DMS114 treated with DMSO at 0.1 percent for 48 hours (cell line): ENCODE data around the gene TSHZ2.
"Not testable (repeated sequence)": the region's sequence is repeated elsewhere in the genome, so short reads cannot be mapped to it uniquely, and the experiment has no call there.

ENCODE experiments used
- DNase-seq: peaks from one replicate; lab custom pipeline; 2025; ENCODE audit not compliant: unreplicated experiment; lab: John Stamatoyannopoulos, UW

The TSHZ2 gene

DNA sequence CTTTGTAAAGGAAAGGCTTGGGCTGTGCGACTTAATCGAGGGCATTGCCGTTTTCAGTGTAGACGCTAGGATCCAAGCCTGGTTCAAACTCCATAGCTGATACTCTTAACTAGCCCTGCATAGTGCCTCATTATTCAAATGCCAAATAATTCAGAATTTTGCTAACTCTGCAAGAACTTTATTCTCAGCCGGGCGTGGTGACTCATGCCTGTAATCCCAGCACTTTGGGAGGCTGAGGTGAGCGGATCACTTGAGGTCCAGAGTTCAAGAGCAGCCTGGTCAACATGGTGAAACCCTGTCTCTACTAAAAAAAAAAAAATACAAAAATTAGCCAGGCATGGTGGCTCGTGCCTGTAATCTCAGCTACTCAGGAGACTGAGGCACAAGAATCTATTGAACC is 394.8 kb downstream of the TSHZ2 start:
- DNase-seq: not testable (repeated sequence)

DNA sequence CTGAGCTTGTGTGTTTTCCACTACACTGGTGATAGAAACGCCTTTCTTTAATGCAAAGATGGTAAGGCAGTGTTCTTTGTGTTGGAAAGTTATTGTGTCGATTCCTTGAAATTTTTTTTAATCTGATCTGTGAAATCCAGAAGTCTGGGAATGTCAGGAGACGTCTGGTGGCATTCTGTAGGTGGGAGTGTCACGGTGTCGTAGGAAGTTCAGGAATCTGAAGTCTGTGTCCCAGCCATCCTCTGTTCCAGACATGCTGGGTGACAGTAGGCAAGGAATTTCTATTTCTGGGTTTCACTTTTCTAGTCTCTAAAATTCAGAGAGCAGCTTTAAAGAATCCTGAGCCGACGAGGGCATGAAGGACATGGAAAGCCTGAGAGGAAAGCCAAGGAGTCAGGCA is 397.7 kb downstream of the TSHZ2 start:
- no peak for DNase-seq

DNA sequence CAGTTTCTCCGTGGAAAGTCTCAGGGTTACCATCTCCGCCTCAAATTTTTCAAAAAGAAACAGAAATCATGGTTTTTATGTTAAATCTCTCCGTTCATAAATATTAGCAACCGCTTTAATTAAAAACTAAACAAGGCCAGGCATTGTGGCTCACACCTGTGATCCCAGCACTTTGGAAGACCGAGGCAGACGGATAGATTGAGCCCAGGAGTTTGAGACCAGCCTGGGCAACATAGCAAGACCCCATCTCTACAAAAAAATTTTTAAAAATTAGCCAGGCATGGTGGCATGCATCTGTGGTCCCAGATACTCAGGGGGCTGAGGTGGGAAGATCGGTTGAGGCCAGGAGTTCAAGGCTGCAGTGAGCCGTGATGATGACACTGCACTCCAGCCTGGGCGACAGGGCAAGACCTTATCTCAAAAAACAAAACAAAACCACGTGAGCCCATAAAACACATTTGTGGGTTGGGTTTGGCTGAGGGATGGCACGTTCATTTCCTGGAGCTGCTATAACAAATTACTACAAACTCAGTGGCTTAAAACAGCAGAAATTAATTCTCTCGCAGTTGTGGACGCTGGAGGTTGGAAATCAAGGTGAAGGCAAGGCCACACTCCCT is 398.3 kb downstream of the TSHZ2 start:
- no peak for DNase-seq

DNA sequence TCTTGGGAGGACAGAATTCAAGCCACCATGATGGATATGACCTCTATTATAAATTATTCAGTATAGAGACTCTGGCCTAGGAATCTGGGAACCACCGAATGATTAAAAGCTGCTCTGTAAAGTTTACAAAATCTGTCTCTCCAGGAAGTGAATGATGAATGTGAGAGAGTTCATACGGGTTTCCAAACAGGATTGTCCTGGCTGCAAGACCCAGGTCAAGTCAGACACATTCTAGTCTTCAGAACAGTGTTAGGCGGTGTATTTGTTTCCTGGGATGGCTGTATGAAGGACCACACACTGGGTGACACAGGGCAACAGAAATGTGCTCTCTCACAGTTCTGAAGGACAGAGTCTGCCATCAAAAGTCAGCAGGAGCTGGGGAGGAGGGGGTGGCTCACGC is 399.1 kb downstream of the TSHZ2 start:
- no peak for DNase-seq

DNA sequence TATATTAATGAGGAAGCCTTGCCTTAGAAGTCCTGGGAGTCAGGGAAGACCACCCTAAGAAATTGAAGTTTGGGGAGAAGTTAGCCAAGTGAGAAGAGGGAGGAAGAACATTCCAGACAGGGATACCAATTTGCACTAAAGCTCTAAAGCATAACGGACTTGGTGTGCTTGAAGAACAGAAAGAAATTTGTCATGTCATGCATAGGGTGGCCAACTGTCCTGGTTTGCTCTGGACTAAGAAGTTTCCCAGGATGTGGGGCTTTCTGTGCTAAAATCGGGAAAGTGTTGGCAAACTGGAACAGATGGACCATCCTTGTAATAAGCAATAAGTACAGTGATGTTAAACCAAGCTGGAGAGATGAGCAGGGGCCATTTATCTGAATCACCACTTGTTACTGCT is 403.9 kb downstream of the TSHZ2 start:
- DNase-seq: no peak

DNA sequence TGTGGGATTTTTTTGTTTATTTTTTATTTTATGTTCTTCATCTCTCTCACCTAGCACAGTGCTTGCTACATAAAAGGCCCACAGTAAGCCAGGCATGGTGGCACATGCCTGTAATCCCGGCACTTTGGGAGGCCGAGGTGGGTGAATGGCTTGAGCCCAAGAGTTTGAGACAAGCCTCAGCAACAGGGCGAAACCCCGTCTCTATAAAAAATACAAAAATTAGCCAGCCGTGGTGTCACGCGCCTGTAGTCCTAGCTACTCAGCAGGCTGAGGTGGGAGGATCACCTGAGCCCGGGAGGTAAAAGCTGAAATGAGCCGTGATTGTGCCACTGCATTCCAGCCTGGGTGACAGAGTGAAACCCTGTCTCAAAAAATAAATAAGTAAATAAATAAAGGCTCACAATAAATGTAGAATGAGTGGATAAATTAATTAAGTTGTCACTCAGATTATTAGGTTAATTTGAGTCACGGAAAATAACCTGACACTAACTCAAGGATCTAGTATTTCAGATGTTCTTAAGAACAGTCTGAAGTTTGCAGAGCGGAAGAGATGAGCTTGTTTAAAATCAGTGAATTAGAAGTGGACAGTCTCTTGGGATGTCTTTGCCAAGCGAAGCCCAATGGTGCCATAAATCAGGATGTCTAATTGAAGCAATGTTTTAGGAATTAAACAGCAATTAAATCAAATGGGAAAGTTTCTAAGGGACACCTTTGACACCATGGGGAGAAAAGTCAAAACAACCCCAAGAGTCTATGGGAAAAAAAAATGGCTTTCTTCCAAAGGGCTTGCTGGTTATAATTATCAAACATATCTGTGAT is 407.1 kb downstream of the TSHZ2 start:
- DNase-seq: no peak

DNA sequence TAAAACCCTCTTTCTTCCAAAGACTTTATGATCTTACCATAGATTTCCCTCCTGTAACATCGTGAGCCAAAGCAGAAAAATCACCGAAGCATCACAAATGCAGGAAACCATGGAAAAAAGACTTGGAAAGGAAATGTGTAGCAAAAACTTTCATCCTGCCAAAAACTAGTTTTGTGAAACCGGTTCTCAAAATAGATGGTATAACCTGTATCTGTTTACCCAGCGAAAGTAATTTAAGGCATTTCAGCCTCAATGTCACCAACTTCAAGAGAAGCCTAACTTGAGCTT is 407.6 kb downstream of the TSHZ2 start:
- DNase-seq: no peak

DNA sequence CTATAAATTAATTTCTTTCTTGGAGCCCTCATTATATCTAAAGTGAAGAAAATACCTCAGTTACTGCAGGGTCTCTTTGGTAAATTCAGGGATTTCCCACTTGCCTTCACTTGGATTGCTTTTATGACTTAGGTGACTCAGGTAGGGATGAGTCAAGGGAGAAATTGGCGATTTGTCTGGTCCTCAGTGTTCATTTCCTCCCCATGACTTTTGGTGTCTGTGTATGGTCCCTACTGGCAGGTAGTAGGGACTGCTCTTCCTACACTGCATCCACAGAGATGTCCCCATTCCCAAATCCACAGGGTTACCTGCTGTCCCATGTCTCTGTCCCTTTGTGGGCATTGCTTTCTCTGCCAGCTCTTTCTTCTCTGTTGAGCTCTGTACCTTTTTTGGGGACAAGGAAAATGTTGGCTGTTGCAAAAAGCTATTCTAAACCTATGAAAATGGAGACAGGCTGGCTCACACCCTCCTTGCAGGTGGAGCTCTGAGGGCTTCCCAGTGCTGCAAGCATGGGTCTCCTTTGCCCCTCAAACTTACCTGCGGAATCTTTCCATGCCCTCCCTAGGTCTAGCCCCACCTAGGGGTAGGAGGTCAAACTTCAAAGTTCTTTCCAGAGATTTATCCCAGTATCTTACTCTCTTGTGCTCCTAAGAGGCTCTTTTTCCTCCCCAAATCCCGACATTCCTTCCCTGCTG is 409.6 kb downstream of the TSHZ2 start:
- DNase-seq: no peak

DNA sequence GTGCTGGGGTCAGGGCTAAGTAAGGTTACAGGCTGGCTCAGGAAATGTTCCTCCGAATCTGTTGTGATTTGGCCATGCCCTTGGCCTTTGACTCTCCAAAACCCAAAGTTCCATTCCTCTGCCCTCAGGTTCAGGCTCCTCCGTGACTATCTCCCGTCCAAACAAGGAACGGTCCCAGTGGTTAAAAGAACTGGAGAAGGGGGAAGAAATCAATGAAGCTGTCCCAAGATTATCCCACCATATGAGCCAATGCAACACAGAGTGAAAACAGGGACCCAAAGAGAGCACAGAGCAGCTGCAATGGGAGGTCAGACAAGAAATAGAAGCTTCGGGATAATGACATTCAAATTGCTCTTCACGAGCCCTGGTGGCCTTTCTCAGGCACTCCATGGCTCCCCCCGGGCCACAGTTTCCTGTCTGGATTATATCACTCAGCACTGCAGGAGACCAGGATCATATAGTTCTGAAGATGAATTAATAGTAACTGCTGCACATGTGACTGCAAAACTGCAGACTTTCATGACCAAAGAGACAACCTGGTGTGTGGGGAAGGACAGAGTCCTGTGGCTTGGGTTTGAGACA is 410.2 kb downstream of the TSHZ2 start:
- DNase-seq: no peak

DNA sequence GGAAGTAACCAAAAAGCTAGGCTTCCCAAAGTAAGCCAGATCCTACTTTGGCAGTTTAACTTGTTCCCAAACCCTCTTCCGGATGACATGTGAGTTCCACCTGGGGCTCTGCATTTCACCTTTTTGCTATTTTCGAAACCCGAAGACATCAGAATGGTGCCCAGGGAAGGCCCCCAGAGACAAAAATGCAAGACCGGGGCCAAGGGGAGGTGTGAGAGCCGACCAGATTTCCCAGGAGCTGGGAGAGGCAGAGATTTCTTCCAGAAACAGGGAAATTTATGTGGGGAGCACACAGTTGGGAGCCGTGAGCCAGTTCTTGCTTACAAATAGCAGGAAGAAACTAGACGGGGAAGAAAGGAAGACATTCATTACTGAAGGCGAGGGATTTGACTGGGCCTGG is 411.8 kb downstream of the TSHZ2 start:
- no peak for DNase-seq

DNA sequence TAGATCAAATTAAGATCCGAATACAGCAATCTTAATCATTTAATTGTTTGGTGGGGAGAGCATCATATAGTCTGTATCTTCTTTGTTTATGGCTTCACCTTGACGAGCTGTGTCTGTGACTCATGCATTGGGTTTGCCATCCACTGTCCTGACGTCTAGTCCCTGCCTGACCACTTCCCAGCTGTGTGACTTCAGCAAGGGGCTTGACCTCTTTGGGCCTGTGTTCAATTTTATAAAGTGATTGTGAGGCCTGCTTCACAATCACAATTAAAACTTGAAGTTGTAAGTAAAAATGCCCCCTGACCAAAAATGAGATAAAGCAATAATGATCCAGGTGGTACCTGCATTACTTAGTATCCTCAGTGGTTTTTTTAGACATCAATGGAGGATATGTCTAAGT is 412.2 kb downstream of the TSHZ2 start:
- DNase-seq: no peak

DNA sequence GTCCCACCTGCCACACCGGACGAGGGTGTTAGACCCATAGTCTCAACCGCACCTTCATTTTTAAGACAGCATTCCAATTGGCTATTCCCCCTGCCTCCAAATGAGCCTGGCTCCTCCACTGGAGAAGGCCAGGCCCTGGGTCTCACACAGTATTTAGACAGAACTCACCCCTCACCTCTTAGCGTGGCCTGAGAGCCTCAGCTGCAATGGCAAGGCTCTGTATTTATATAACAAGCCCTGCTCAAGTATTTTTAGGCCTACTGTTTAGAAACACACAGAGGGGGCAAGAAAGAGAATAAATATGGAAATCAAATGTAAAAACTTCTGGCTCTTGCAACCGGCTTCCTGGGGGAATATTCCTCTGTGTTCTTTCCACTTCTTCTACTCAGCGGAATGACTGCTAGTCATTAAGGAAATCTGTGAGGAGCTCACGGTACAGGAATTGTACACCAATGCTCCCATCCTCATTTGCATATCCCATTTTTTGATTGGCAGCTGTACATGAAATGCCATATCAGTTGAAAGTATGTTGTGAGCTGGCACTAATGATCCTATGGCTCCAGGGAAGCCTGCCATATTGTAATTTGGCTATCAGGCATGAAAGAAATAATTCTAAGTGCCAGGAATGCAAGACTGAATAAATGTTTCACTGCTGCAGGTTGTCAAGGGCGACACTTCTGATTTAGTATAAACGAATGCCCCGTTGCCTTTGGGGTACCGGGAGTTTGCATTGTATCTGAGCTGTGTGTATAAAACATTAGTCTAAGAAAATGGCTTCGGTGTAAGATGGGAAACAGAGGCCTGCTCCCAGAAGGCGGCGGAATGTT is 414.0 kb downstream of the TSHZ2 start:
- DNase-seq: no peak

DNA sequence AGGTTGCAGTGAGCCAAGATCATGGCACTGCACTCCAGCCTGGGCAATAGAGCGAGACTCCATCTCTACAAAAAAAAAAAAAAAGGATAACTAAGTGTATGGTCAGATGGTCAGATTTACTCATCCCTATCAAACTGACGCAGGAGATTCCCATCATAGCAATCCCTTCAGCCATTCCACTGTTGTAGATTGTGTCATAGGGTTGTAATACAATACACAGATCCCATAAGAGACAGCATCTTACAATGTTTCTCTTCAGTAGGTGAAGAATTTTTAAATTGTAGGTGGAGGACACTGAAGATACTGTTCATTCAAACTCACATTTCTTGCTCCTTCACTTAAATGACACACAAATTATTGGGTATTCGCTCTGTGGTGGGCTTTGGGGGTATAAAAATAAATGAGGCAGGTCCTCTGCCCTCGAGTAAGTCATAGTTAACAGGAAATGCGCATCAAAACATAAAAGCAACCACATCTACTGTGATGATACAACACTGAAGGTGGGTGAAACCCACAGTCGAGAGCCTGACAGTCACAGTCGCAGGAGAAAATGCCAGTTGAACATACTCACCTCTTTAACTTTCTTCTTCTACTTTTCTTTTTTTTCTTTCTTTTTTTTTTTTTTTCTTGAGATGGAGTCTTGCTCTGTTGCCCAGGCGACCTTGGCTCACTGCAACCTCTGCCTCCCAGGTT is 416.0 kb downstream of the TSHZ2 start:
- no peak for DNase-seq

DNA sequence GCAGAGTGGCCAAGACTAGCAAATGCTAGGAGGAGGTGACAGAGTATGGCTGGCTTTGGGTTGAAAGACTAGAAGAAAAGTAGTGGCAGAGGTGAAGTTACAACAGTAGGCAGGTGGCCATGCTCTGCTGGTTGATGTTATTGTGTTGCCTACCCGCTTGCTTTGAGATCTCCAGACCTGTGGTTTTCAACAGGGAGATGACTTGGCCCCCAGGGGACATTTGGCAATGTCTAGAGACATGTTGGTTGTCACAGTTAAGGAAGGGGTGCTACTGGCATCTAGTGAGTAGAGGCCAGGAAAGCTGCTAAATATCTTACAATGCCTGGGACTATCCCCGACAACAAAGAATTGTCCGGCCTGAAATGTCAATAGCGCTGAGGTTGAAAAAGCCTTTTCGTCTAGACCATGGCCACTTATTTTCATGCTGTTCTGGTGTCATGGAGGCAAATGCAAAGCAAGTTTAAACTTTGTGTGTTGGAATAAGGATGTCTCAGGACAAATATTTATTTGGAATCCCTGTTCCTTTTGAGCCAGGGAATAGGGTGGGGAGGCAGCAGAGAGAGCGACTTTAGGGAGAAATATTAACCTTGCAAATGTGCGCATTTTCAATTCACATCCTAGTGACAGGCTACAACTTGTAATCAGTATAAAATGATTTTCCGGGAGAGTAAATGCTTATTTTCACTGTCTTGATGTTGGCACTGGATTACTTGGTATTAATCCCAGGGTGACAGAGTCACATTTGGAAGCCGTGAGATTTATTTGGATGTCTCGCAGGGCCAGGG is 417.6 kb downstream of the TSHZ2 start:
- no peak for DNase-seq

DNA sequence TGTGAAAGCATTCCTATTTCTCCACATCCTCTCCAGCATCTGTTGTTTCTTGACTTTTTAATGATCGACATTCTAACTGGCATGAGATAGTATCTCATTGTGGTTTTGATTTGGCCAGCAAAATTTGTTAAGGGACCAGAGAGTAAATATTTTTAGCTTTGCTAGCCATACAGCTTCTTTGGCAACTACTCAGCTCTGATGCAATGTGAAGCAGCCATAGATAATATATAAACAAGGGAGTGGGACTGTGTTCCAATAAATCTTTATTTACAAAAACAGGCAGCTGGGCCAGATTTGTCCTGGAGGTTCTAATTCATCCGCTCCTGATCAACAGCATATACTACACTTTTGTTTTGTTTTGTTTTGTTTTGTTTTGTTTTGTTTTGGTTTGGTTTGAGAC is 418.6 kb downstream of the TSHZ2 start:
- DNase-seq: no peak

DNA sequence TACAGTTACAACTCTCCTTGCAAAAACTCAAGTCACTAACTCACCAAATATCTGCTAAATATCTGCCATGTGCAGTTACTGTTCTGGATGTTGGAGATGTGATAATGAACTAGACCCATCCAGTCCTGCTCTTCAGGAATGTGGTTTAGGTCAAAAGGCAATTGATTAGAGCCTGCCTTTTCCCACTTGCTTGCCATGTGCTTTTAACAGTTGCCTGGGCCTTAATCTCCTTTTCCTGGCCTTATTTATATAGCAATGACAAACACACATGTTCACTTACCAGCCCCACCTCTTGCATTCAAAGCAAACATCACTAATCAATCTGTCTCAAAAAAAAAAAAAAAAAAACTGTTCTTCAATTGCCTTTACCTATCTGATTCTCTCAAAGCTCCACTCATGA is 422.3 kb downstream of the TSHZ2 start:
- DNase-seq: no peak

DNA sequence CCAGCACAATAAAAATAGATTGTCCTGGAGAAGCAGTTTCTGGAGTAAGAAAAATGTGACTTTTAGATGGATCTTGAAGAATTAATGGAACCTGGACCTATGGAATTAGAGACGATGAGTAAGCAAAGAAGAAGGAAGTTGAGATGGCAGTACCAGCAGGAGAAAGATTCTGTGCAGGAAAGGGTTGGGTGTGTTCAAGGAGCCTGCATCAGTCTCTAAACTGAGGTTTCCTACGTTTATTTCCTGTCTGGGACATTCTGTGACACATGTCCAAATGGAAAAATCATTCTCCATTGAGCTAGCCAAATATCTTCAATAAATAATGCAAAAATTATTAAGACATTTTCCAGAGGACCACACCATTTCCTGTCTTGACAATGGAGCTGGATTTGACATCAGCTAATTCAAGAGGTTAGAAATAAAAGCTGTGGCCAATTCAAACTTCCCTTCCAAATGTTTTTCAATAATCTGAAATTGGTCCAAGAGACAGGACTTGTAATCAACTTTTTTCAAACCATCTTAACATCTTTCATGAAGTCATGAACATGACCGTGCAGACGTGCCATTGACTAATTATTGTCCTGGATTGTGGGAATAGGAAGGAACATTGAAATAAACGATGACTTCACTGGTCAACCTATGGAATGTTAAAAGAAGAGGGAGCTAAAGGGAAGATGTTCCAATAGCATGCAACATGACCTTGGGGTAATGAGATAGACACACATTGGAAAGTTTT is 423.2 kb downstream of the TSHZ2 start:
- DNase-seq: no peak

DNA sequence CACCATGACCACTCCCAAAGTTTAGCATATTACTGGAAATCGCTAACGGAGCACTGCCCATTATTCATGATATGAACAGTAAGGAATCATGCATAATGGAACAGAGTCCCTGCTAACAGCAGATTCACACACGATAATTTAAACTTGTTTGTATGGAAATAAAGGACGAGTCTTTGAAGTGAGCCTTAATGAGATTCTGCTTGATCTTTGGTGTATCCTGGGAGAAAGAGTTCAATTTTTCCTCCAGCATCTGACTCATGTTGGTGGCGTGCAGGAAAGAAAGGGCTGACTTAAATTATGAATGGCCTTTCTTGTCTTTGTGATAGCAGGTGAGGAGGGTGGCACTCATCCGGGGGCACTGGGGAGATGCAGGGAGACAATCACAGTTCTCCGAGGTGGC is 426.9 kb downstream of the TSHZ2 start:
- no peak for DNase-seq
